Measurements from ENCODE around the gene P3H4. TPM values are rescaled to one million over a fixed set of nuclear protein-coding genes. Genes with fewer than 3 reads are reported as not detected.

P3H4 gene
- total and polyA plus RNA-seq, 3 donors from 2014 or later = 6.9 to 13.9 (median 9.9) TPM

DNA sequence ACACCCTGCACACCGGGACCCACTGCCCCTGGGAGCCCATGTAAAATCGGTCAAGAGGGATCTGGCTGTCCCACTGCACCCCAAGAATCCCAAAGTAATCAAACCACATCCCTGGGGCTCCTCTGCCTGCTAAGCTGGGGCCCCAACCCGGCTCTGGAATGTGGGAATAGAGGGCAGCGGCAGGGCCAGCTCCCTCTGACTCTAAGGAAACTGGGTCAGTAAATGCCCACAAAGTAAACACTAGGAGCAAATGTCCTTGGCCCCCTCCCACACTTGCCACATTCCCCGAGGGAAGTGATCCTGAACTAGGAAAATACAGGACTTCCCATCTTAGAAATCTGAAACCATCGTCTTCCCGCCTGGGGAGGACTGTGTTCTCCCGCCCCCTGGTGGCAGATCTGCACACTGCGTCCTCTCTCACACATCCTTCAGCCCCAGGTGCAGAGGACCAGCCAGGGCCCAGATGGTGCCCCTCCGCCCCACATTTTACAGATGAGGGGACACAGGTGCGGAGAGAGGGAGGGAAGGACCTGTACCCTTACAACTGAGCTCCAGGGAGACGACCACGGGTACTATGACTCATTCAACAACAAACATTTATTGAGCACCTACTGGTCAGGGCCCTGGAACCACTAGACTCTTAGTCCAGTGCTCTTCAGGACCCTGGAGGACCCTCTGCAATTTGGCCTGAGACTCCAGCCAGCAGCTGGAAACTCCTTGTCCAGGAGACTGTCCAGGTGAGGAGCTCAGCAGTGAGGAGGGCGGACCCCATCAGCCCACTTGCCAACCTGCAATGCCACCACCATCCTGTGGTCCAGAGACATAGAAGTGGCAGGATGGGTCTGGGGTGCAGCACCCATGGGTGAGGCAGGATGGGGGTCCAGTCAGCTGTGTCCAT is 10.1 kb downstream of the P3H4 start:
- 28 to 44% methylated on average over 5 to 14 of the region's 14 CpGs for WGBS, 2 donors
- Histone ChIP-seq H3K36me3 (ENCODE audit: low read depth, missing control alignments) (no peaks in the 10 kb centered on the region), H3K27ac (no peak overlapping the region), H3K9me3 (no peaks in the 10 kb centered on the region), H3K27me3 (no peaks in the 10 kb centered on the region), H3K4me3 (no peak overlapping the region), H3K4me1 (peaks cover 6% of the 10 kb centered on the region)
- peak; percentile 89 for DNase-seq
- no peak for TF ChIP-seq POLR2A (IDR thresholded peaks at IDR 0.05)
- TF ChIP-seq, protein P1, sequence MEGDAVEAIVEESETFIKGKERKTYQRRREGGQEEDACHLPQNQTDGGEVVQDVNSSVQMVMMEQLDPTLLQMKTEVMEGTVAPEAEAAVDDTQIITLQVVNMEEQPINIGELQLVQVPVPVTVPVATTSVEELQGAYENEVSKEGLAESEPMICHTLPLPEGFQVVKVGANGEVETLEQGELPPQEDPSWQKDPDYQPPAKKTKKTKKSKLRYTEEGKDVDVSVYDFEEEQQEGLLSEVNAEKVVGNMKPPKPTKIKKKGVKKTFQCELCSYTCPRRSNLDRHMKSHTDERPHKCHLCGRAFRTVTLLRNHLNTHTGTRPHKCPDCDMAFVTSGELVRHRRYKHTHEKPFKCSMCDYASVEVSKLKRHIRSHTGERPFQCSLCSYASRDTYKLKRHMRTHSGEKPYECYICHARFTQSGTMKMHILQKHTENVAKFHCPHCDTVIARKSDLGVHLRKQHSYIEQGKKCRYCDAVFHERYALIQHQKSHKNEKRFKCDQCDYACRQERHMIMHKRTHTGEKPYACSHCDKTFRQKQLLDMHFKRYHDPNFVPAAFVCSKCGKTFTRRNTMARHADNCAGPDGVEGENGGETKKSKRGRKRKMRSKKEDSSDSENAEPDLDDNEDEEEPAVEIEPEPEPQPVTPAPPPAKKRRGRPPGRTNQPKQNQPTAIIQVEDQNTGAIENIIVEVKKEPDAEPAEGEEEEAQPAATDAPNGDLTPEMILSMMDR (IDR thresholded peaks at IDR 0.05) = peak; percentile 95 to 98 (median 97)
- intact Hi-C loops (cut with DNase I; ENCODE audit: low total_unique reads) = no loop called here

DNA sequence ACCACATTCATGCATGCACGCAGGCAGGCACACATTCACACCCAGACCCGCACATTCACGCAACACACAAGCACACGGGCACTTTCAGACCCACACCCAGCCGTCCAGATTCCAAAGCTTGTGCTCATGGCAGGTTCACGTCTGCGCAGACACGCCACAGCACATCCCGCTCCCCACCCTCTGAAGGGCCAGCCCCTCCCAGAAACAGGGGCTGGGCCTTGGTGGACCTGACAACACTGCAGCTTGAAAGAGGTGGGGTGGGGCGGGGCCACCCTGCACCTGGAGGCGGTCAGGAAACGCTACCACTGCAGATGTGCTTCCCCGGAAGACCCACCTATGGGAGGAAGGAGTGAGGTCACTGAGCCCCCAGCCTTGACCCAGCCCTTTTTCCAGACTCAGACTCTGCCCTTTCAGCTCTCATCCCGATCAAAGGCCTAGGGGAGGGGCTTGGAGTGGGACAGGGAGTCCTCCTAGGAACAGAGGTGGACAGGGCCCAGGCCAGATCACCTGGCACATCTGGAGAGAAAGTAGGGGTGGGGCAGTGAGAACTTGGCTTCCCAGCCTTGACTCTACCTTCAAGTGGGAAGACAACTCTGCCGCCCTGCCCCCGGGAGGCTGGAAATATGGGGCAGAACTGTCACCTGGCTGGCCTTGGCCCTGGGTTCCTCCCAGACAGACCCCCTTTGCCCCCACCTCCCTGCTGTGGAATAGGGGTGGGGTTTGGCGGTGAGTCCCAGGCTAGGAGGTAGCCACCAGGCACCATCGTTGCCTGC is 11.0 kb downstream of the P3H4 start:
- H3K4me3 ChIP-seq = no peak overlapping the region
- DNase-seq = no peak
- no peaks in the 10 kb centered on the region for H3K9me3 ChIP-seq
- TF ChIP-seq, protein P1 (IDR thresholded peaks at IDR 0.05) = no peak
- TF ChIP-seq POLR2A (IDR thresholded peaks at IDR 0.05) = no peak
- H3K4me1 ChIP-seq = peaks cover 6% of the 10 kb centered on the region
- no peak overlapping the region for H3K27ac ChIP-seq
- no peaks in the 10 kb centered on the region for H3K27me3 ChIP-seq
- WGBS, 2 donors = 55 to 63% methylated on average over 9 to 18 of the region's 18 CpGs
- intact Hi-C loops (cut with DNase I; ENCODE audit: low total_unique reads) = no loop called here
- no peaks in the 10 kb centered on the region for H3K36me3 ChIP-seq (ENCODE audit: low read depth, missing control alignments)

DNA sequence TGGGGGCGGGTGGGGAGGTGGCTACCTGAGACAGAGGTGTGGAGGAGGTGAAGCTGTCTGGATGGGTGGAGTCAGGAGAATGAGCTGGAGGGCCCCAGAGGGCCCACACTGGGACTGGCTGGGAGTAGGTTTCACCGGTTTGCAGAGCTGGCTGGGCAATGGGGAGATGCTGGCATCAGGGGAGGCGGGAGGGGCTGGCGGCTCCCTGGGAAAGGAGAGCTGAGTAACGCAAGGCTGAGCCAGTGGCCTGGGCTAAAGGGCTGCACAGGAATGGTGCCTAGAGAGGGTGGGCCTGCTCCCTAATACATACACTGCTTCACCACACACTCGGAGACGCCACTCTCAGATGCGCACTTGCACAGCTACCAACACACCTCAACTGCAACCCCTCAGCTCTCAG is 12.4 kb downstream of the P3H4 start:
- Histone ChIP-seq H3K4me3 (no peak overlapping the region), H3K27me3 (no peaks in the 10 kb centered on the region), H3K9me3 (no peaks in the 10 kb centered on the region), H3K4me1 (peaks cover 6% of the 10 kb centered on the region), H3K27ac (no peak overlapping the region), H3K36me3 (ENCODE audit: low read depth, missing control alignments) (no peaks in the 10 kb centered on the region)
- no peak for DNase-seq
- intact Hi-C loops (cut with DNase I; ENCODE audit: low total_unique reads) = loop anchor here (10.0 kb wide), 1 partner anchor 65 kb away; the partner anchor contains the start of gene HAP1
- no peak for TF ChIP-seq POLR2A (IDR thresholded peaks at IDR 0.05)
- TF ChIP-seq, protein P1 (IDR thresholded peaks at IDR 0.05) = no peak
- 94 to 100% methylated on average over 3 to 8 of the region's 8 CpGs for WGBS, 2 donors

DNA sequence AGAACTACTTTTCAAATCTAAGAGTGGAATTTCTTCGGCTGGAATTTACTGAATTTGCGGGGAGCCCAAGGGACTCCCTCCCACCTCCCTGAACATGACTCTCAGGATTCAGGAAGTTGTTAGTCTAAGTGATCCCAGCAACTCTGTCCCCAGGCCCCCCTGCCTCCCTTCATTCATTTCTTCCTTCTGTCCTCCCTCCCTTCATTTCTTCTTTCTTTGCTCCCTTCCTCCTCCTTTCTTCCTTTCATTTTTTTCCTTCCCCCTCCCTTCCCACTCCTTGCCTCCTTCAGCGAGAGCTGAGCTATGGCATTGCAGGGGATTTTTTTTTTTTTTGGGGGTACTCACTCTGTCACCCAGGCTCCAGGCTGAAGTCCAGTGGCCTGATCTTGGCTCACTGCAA is 14.4 kb downstream of the P3H4 start:
- TF ChIP-seq, protein P1 (IDR thresholded peaks at IDR 0.05) = no peak
- no peak for TF ChIP-seq POLR2A (IDR thresholded peaks at IDR 0.05)
- no peak for DNase-seq
- Histone ChIP-seq H3K9me3 (no peaks in the 10 kb centered on the region), H3K27ac (no peak overlapping the region), H3K36me3 (ENCODE audit: low read depth, missing control alignments) (no peaks in the 10 kb centered on the region), H3K4me1 (peaks cover 24% of the 10 kb centered on the region), H3K4me3 (no peak overlapping the region), H3K27me3 (no peaks in the 10 kb centered on the region)
- intact Hi-C loops (cut with DNase I; ENCODE audit: low total_unique reads) = loop anchor here (10.0 kb wide), 1 partner anchor 63 kb away; the partner anchor contains the start of gene HAP1
- WGBS, 2 donors = 87% methylated on average over 3 of the region's 3 CpGs
